HG03571 (cell line): ENCODE data around the gene CYP4F22.
"Not testable (repeated sequence)": the region's sequence is repeated elsewhere in the genome, so short reads cannot be mapped to it uniquely, and the experiment has no call there.

ENCODE experiments used
- ATAC-seq: cut with Tn5 transposase; IDR thresholded peaks from one replicate; pipeline ENCODE4 v1.9.1; 2021; ENCODE audit not compliant: unreplicated experiment

CYP4F22 gene

GRCh38 chr19:15488489-15489226 is 19.7 kb upstream of the CYP4F22 start:
- no peak for ATAC-seq

DNA sequence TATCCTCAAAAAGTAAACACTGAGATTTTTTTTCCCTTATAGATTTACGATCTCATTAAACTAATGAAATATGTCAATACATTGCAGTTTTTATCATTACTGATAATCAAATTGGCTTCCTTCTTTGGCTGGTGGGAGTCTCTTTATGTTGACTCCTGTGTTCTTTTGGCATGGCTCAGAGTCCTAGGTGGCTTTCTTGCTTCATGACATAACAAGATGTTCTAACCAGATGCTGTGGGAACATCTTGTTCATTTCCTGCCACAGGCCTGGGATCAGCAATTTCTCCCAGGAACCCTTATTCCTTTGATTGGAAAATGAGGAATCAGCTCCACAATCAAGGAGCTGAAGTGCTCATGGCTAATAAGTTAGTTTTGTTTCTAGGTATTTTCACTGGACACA is 13.2 kb upstream of the CYP4F22 start:
- ATAC-seq, result no peak

DNA sequence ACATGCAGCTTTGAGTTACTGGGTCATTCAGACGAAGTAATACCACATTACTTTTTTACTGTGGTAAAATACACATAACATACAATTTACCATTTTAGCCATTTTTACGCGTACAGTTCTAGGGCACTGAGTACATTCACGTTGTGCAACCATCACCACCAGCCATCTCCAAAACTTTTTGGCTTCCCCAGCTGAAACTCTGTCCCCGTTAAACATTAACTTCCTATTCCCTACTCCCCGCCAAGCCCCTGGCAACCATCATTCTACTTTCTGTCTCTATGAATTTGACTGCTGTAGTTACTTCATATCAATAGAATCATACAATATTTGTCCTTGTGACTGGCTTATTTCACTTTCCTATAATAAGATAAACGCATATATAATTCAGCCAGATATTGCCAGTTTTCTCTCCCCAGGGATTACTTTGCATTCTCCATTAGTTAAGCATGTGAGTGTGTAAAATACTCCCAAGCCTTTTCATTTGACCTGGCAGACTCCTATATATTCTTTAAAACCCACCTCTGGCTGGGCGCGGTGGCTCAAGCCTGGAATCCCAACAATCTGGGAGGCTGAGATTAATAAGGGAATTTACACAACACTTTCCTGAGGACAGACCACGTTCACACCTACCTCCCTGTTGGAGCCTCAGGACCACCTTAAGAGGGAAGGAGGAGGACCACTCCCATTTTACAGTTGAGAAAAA is 10.0 kb upstream of the CYP4F22 start:
- ATAC-seq, result no peak

DNA sequence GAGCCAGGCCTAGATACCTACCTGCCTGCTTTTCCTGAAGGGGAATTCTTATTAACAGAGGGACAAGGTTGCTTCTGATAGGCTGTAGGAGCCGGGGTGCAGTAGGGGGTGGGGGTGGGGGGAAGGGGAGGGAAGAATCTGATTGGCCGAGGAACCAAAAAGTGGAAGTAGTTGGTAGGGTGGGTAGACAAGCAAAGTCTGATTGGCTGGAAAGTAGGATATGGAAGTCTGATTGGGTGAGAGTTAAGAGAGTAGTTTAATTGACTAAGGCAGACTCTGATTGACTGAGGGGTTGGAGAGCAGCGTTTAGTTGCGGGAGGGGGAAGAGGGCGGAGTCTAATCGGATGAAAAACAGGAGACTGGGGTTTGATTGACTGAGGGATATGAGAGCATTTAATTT is 9.4 kb upstream of the CYP4F22 start:
- no peak for ATAC-seq

GRCh38 chr19:15501596-15501995 is 6.7 kb upstream of the CYP4F22 start:
- ATAC-seq, result no peak

DNA sequence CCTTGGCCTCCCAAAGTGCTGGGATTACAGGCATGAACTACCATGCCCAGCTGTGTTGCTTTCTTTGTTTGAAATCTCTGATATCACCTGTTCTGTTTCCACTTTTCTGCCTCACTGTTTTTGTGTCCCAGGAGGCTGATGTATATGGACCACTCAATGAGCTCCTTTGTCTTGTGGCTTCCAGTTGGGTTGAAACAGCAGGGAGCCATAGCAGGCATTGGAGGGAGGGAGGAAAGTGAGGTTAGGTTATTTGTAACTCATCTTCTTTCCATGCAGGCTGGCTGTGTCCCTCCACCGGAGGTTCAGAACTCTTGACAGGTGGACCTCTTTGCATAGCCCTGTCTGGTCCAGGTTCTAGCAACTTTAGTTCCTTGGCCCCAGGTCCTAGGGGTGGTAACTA is 6.1 kb upstream of the CYP4F22 start:
- no peak for ATAC-seq

- ATAC-seq, result no peak
These were observed 2.2 kb upstream of the CYP4F22 start for GRCh38 chr19:15506074-15506571.

DNA sequence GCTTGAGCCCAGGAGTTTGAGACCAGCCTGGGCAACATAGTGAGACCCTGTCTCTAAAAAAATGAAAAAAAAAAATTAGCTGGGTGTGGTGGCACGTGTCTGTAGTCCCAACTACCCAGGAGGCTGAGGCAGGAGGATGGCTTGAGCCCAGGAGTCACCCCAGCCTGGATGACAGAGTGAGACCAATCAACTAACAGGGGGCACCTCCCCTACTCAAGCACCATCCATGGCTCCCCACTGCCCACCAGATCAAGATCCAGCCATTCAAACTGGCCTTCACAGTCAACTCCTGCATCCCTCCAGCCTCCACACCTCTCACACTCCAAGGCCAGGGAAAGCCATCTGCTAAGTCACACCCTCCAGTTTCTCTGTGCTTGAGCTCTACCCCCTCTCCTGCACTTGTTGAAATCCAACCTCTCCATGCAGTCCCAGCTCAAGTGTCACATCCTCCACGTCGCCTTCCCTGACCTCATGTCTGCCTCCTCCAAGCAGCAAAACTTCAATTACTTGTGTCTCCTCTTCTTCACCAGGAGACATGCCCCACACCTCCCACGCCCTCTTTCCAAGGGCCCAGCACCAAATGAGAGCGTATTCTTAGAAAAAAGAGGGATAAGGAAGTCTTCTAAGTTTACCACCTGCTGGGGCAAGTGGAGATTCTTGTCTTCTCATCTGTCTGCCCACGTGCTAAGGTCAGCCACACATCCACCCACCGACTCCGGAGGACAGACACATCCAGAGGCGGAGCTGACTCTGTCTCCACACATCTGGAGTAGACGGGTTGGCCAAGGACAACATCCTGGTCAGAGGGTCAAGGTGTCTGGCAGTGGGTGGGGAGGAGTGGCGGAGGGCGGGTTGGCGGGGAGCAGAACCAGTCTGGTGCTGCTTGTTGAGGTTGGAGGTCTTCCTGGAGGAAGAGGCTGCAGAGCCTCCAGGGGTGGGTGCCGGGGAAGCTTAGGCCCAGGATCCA is 974 bp upstream of the CYP4F22 start:
- no peak for ATAC-seq

DNA sequence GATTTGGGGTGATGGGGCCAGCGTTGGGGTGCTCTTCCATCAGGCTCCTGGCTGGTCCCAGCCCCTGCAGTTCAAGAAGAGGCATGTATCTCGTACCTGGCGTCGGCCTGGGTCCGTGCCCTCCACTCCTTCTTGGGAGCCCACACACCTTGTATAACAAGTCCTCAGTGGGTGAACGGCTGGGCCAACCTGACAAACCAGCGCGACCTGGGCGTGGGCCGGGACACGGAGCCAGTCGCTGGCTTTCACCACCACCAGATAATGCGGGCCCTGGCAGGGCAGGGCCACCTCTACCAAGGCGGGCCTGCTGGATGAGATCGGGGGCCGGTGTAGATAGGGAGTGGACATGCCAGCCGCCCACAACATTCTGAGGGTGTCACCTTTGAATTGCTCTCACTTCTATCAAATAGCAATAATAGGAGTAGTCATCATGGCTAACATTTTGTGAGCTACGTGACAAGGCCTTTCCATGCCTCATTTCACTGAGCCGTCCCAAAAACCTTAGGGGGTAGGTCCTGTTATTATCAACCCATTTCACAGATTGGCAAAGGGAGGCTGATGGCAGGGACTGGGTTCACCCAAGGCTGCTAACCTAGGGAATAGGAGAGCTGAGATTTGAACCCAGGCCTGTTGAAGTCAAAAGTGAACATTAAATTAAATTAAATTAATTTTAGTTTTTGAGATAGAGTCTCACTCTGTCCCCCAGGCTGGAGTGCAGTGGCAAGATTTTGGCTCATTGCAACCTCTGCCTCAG is 3.5 kb downstream of the CYP4F22 start:
- no peak for ATAC-seq

DNA sequence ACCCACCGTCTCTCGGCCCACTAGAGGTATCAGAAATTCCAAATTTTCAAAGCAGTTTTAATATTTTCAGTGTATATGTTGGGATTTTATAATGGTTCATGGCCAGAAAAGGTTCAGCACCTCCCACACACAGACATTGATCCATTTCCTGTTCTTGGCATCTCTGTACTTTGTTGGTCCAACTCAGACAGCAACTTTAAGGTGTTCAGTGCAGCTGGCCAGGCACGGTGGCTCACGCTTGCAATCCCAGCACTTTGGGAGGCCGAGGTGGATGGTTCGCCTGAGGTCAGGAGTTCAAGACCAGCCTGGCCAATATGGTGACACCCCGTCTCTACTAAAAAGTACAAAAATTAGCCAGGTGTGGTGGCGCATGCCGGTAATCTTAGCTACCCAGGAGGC is 6.9 kb downstream of the CYP4F22 start:
- not testable (repeated sequence) for ATAC-seq

GRCh38 chr19:15516363-15516762 is 8.0 kb downstream of the CYP4F22 start:
- no peak for ATAC-seq

DNA sequence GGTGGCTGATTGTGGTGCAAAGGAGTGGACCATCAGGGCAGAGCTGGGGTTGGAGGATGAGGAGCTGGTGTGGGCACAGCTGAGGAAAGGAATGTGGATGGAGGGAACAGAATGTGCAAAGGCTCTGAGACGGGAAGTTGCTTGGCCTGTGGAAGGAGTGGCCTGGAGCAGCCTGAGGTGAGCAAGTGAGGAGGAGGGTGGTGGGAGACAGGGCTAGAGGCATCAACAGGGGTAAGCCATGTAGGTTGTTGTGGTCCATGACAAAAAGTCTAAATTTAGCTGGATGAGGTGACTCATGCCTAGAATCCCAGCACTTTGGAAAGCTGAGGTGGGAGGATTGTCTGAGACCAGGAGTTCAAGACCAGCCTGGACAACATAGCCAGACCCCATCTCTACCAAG is 9.5 kb downstream of the CYP4F22 start:
- no peak for ATAC-seq

DNA sequence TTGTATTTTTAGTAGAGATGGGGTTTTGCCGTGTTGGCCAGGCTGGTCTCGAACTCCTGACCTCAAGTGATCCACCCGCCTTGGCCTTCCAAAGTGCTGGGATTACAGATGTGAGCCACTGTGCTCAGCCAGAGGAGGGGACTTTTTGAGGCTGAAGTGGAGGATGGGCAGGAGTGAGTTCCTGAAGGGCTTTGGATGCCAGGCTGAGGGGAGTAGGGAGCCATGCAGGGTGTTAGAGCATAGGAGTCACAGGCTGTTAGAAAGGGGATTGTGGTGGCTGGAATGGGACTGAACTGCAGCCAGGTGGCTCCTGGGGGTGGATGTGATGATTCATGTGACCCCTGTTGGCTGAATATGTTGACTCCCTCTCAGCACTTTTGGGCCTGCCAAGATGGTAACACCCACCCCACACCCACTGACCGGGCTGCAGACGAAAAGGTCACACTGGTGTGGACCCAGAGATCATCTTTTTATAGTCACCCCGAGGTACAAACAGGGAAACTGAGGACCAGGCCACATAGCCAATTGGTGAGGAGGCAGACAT is 11.2 kb downstream of the CYP4F22 start:
- ATAC-seq, result no peak

GRCh38 chr19:15524781-15525180 is 16.5 kb downstream of the CYP4F22 start:
- no peak for ATAC-seq

GRCh38 chr19:15525291-15525690 is 17.0 kb downstream of the CYP4F22 start:
- no peak for ATAC-seq

- ATAC-seq, result no peak
These were observed 18.1 kb downstream of the CYP4F22 start for GRCh38 chr19:15526408-15526807.

GRCh38 chr19:15527705-15528104 is 19.4 kb downstream of the CYP4F22 start:
- ATAC-seq, result no peak

DNA sequence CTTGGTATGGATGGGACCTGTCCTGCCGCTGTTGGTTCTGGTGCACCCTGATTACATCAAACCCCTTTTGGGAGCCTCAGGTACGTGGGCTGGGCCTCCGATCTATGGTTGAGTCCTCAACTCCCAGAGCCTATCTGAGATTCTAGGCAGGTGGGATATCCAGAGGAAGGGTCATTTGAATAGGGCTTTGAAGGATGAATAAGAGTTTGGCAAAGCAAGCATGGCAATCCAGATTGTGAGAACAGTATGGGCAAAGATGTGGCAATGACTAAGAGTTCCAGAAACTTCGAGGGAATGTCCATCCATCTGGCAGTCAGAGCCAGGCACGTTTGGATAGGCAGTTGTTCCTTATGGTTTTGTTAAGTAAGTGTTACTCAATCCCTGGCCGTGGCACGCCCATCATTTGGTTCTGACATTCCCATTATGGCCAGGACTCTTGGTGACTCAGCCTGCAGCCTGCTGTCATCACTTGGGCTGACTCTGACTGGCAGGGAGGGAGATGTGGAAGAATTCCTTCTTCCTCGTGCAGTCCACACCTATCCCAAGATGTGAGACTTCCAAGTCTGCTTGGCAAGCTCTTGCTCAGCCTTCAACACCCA is 21.5 kb downstream of the CYP4F22 start:
- no peak for ATAC-seq

DNA sequence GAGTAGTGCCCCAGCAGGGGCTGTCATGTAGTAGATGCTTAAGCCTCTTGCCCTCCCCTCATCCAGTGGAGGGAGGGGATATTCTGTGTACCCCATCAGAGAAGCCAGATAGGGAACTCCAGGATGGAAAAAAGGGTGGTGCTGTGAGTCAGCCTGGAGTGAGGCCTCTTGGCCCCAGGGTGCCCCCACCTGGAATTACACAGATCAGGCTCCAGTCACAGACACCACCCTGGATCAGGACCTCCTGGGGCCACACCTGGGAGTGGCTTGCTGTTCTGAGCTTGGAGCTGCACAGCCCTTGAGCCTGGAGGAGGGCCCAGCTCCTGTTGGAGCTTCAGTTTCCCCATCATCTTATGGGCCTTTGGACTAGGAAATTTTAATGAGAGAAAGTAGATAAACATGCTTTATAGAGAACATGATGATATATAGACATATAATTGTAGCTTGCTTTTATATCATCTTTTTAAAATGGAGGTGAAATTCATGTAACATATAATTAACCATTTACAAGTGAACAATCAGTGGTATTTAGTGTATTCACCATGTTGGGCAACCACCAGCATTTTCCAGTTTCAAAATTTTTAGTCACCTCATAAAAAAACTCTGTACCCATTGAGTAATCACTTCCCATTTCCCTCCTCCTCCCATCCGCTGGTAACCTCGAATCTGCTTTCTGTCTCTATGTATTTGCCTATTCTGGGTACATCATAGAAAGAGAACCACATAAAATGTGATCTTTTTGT is 24.6 kb downstream of the CYP4F22 start:
- no peak for ATAC-seq
